GM04503 (cell line): Measurements from ENCODE around the gene PTGIS.
A peak's percentile ranks its signal among the peaks of the same experiment; 100 is the strongest.

Source experiments
- DNase-seq: peaks from one replicate; pipeline ENCODE4 v3.0.0-alpha.2; 2012; ENCODE audit warnings: low read depth

PTGIS gene

GRCh38 chr20:49595811-49596561 lies 28.0 kb upstream of the PTGIS start:
- no peak for DNase-seq

- DNase-seq = no peak
These were observed 27.4 kb upstream of the PTGIS start for GRCh38 chr20:49595346-49595745.

- no peak for DNase-seq
These were observed 27.0 kb upstream of the PTGIS start for GRCh38 chr20:49594931-49595315.

- peak; percentile 73 for DNase-seq
These were observed 26.4 kb upstream of the PTGIS start for GRCh38 chr20:49594143-49594930.

- no peak for DNase-seq
These were observed 25.7 kb upstream of the PTGIS start for GRCh38 chr20:49593466-49594142.

GRCh38 chr20:49592120-49592519 lies 24.2 kb upstream of the PTGIS start:
- no peak for DNase-seq

- DNase-seq = no peak
These were observed 23.4 kb upstream of the PTGIS start for GRCh38 chr20:49591217-49591865.

- no peak for DNase-seq
These were observed 22.5 kb upstream of the PTGIS start for GRCh38 chr20:49590163-49591017.

- DNase-seq = no peak
These were observed 21.8 kb upstream of the PTGIS start for GRCh38 chr20:49589747-49590146.

GRCh38 chr20:49587111-49587570 lies 19.2 kb upstream of the PTGIS start:
- DNase-seq = no peak

- DNase-seq = no peak
These were observed 17.8 kb upstream of the PTGIS start for GRCh38 chr20:49585585-49586245.

- no peak for DNase-seq
These were observed 16.8 kb upstream of the PTGIS start for GRCh38 chr20:49584418-49585382.

GRCh38 chr20:49583669-49584417 lies 15.9 kb upstream of the PTGIS start:
- peak; percentile 77 for DNase-seq

- DNase-seq = no peak
These were observed 15.4 kb upstream of the PTGIS start for GRCh38 chr20:49583343-49583668.

- no peak for DNase-seq
These were observed 14.7 kb upstream of the PTGIS start for GRCh38 chr20:49582413-49583334.

- no peak for DNase-seq
These were observed 13.5 kb upstream of the PTGIS start for GRCh38 chr20:49581482-49581881.

- no peak for DNase-seq
These were observed 12.9 kb upstream of the PTGIS start for GRCh38 chr20:49580813-49581174.
